Brain microvascular endothelial cell (primary cell): ENCODE data around the gene RIMS1.

Experiments used
- DNase-seq: peaks from one replicate; pipeline ENCODE4 v3.0.0-alpha.2; 2020
- H3K27ac ChIP-seq: fragments of 250-450 bp; sonication (Bioruptor Pico); 2 replicates; pipeline ENCODE4 v1.5.1; 2020; ENCODE audit warnings: mild to moderate bottlenecking, moderate library complexity
- H3K27me3 ChIP-seq: fragments of 250-450 bp; sonication (Bioruptor Pico); replicated peaks from 2 replicates; pipeline ENCODE4 v1.5.1; 2020; ENCODE audit warnings: mild to moderate bottlenecking
- H3K36me3 ChIP-seq: fragments of 250-450 bp; sonication (Bioruptor Pico); replicated peaks from 2 replicates; pipeline ENCODE4 v1.5.1; 2020; ENCODE audit warnings: mild to moderate bottlenecking
- H3K4me3 ChIP-seq: 2 replicates; pipeline ENCODE4 v1.5.1; 2011; ENCODE audit warnings: low read depth, mild to moderate bottlenecking, control low read depth, low read length, moderate library complexity
- CTCF ChIP-seq: IDR thresholded peaks from 2 replicates; pipeline ENCODE4 v1.5.1; 2011; ENCODE audit warnings: low read depth, mild to moderate bottlenecking, moderate library complexity, low read length, control low read depth, inconsistent platforms; ENCODE audit errors: missing control alignments
- in situ Hi-C: cut with HindIII; loops from 2 replicates; pipeline ENCODE4 v1.10.0; 2017; ENCODE audit warnings: low sequenced_read_pairs, low pct_ligation_motif_present

RIMS1 gene

GRCh38 chr6:72288592-72288991 lies 402.2 kb downstream of the RIMS1 start:
- H3K36me3 ChIP-seq: no peaks in the 10 kb centered on the region
- in situ Hi-C loops: no loop called here
- DNase-seq: peak; percentile 27
- no peak overlapping the region for H3K27ac ChIP-seq
- H3K4me3 ChIP-seq: no peak overlapping the region
- no peaks in the 10 kb centered on the region for H3K27me3 ChIP-seq
- no peak for TF ChIP-seq CTCF

DNA sequence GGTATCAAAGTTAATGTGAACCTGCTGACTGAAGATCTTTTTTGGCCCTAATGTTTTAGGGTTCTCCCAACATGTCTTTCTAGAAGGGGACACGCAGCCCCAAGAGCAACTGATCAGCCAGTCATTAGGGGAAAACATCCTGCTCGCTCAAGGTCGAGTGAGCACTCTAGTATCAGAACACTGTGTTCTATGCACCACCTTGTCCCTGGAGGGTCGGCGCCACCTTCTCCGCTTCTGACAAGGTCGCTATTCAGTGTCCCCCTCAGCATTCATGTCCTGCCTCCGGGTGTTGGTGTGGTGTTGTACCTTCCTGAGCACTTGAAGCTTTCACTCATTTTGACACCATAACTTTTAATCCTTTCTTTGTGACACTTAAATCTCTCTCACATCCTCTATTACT lies 404.3 kb downstream of the RIMS1 start:
- no peaks in the 10 kb centered on the region for H3K36me3 ChIP-seq
- no peaks in the 10 kb centered on the region for H3K27me3 ChIP-seq
- TF ChIP-seq CTCF: no peak
- no peak for DNase-seq
- no peak overlapping the region for H3K27ac ChIP-seq
- H3K4me3 ChIP-seq: no peak overlapping the region
- in situ Hi-C loops: no loop called here

DNA sequence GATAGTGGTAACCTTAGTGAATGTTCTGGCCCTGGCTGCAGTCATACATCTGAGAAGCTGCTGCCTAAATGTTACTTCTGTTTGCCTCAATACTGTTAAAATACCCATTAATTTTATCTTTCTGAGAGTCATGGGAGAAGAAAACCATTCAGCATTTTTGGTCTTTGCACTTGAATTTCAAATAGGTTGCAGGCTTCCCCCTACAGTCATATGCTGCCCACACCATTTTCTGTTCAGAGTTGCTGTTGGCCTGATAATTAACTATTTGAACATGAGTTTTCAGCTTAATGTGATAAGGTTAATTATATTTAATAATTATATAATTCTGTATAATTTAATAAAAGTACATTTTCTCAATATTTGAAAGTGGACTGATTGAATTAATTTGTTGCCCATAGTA lies 410.0 kb downstream of the RIMS1 start:
- Histone ChIP-seq H3K27ac (no peak overlapping the region), H3K36me3 (no peaks in the 10 kb centered on the region), H3K4me3 (no peak overlapping the region), H3K27me3 (no peaks in the 10 kb centered on the region)
- TF ChIP-seq CTCF: no peak
- no peak for DNase-seq
- in situ Hi-C loops: no loop called here

- DNase-seq: no peak
- in situ Hi-C loops: no loop called here
- no peaks in the 10 kb centered on the region for H3K36me3 ChIP-seq
- no peak overlapping the region for H3K27ac ChIP-seq
- H3K27me3 ChIP-seq: no peaks in the 10 kb centered on the region
- no peak for TF ChIP-seq CTCF
- no peak overlapping the region for H3K4me3 ChIP-seq
These were observed 419.6 kb downstream of the RIMS1 start for GRCh38 chr6:72305971-72306370.

DNA sequence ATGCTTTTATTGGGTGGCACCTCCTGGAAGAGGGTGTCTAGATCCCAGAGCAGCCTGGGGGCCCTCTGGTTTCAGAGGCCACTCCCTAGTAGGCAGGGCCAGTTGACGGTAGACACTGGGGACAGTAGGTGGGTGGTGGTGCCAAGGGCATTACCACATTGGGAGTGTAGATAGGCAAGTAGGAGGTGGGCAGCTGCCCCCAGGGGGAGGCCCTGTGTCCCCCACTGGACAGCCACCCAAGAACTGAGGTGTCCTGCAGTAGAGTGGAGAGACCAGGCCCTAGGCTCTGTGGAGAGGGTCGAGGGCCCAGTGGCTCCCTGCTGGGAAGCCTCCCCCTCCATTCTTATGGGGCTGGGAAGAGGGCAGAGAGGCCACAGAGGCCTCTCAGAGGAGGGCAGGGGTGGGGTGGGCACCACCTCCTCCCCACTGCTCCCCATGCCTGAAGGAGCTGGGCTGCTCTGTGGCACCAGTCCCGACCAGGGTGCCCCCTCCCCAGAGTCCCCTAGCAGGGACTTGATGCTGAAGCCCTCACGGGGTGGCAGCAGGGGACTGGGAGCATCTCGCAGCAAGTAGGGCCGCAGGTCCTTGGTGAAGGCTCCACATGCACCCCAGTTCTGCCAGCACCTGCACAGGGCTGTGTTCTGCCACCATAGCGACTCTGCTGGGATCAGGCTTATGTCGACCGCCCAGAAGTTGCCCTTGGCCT lies 430.5 kb downstream of the RIMS1 start:
- H3K36me3 ChIP-seq: no peaks in the 10 kb centered on the region
- in situ Hi-C loops: no loop called here
- H3K27ac ChIP-seq: no peak overlapping the region
- no peak for DNase-seq
- no peaks in the 10 kb centered on the region for H3K27me3 ChIP-seq
- no peak overlapping the region for H3K4me3 ChIP-seq
- TF ChIP-seq CTCF: no peak

DNA sequence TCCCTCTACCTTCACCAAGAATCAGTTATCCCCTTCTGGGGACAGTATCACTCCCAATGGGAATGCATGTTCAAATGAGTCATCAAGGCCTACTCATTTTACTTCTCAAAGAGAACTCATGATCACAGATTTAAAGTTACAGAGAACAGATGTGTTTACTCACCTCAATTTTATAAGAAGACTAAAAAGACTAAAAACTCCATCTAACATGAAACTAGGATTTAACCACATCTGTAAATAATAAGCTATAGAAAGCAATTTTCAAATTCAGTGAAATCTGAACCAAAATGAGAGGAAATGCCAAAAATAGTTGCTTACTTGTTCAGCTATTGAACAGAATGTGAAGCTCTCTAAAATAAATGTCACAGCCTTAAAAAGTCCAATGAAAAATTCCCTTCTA lies 435.4 kb downstream of the RIMS1 start:
- Histone ChIP-seq H3K27ac (no peak overlapping the region), H3K27me3 (no peaks in the 10 kb centered on the region), H3K4me3 (no peak overlapping the region), H3K36me3 (no peaks in the 10 kb centered on the region)
- TF ChIP-seq CTCF: no peak
- in situ Hi-C loops: no loop called here
- DNase-seq: peak; percentile 2
